ENCODE measurements around the gene BTG3. TPM values are rescaled to one million over a fixed set of nuclear protein-coding genes. Genes with fewer than 3 reads are reported as not detected.

Gene BTG3
- total and polyA plus RNA-seq, 10 of the 15 experiments (the other 5 are each of a cell fraction or from before 2014, with no cell fraction given): 15.7 to 74.4 (median 34.8) TPM

GRCh38 chr21:17613242-17613676, 558 bp upstream of the BTG3 start (continued):
- TF ChIP-seq, protein P1, sequence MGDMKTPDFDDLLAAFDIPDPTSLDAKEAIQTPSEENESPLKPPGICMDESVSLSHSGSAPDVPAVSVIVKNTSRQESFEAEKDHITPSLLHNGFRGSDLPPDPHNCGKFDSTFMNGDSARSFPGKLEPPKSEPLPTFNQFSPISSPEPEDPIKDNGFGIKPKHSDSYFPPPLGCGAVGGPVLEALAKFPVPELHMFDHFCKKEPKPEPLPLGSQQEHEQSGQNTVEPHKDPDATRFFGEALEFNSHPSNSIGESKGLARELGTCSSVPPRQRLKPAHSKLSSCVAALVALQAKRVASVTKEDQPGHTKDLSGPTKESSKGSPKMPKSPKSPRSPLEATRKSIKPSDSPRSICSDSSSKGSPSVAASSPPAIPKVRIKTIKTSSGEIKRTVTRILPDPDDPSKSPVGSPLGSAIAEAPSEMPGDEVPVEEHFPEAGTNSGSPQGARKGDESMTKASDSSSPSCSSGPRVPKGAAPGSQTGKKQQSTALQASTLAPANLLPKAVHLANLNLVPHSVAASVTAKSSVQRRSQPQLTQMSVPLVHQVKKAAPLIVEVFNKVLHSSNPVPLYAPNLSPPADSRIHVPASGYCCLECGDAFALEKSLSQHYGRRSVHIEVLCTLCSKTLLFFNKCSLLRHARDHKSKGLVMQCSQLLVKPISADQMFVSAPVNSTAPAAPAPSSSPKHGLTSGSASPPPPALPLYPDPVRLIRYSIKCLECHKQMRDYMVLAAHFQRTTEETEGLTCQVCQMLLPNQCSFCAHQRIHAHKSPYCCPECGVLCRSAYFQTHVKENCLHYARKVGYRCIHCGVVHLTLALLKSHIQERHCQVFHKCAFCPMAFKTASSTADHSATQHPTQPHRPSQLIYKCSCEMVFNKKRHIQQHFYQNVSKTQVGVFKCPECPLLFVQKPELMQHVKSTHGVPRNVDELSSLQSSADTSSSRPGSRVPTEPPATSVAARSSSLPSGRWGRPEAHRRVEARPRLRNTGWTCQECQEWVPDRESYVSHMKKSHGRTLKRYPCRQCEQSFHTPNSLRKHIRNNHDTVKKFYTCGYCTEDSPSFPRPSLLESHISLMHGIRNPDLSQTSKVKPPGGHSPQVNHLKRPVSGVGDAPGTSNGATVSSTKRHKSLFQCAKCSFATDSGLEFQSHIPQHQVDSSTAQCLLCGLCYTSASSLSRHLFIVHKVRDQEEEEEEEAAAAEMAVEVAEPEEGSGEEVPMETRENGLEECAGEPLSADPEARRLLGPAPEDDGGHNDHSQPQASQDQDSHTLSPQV (IDR thresholded peaks at IDR 0.05): no peak
- TF ChIP-seq BMI1 (IDR thresholded peaks at IDR 0.05; ENCODE audit: borderline replicate concordance) (no peak), NFXL1 (IDR thresholded peaks at IDR 0.05; ENCODE audit: borderline replicate concordance) (no peak), RAD51 (IDR thresholded peaks at IDR 0.05) (no peak), PKNOX1 (IDR thresholded peaks at IDR 0.05) (no peak), IKZF1 (conservative IDR thresholded peaks at IDR 0.05) (0 out of 2 replicates have a peak, but pooled peaks have one; percentile 5)

Data from GM12878 (cell line).